ENCODE measurements around the gene VIPR2. TPM values are rescaled to one million over a fixed set of nuclear protein-coding genes. Genes with fewer than 3 reads are reported as not detected.

The VIPR2 gene
- total RNA-seq, 4 donors from 2014 or later = 0.59 to 0.64 (median 0.60) TPM; not detected in 1

- Histone ChIP-seq H3K4me1 (no peaks in the 10 kb centered on the region), H3K27ac (no peak overlapping the region), H3K36me3 (no peaks in the 10 kb centered on the region), H3K27me3 (no peaks in the 10 kb centered on the region), H3K9me3 (no peaks in the 10 kb centered on the region), H3K4me3 (no peak overlapping the region)
- TF ChIP-seq POLR2AphosphoS5 (IDR thresholded peaks at IDR 0.05) (no peak), CTCF (IDR thresholded peaks at IDR 0.05) (no peak), EP300 (IDR thresholded peaks at IDR 0.05) (no peak), POLR2A (IDR thresholded peaks at IDR 0.05) (no peak)
- 69% methylated on average over 23 of the region's 23 CpGs for WGBS
- DNase-seq (ENCODE audit: low spot score in 2 of 2) = no peak
Observed at GRCh38 chr7:159156436-159157245, 12.0 kb upstream of the VIPR2 start.

GRCh38 chr7:159155410-159155809 lies 10.7 kb upstream of the VIPR2 start:
- Histone ChIP-seq H3K27me3 (peaks cover 6% of the 10 kb centered on the region), H3K36me3 (no peaks in the 10 kb centered on the region), H3K27ac (no peak overlapping the region), H3K4me1 (no peaks in the 10 kb centered on the region), H3K4me3 (no peak overlapping the region), H3K9me3 (no peaks in the 10 kb centered on the region)
- WGBS = 73% methylated on average over 8 of the region's 9 CpGs
- no peak for DNase-seq (ENCODE audit: low spot score in 2 of 2)
- TF ChIP-seq CTCF (IDR thresholded peaks at IDR 0.05) (no peak), POLR2A (IDR thresholded peaks at IDR 0.05) (no peak), EP300 (IDR thresholded peaks at IDR 0.05) (no peak)

DNA sequence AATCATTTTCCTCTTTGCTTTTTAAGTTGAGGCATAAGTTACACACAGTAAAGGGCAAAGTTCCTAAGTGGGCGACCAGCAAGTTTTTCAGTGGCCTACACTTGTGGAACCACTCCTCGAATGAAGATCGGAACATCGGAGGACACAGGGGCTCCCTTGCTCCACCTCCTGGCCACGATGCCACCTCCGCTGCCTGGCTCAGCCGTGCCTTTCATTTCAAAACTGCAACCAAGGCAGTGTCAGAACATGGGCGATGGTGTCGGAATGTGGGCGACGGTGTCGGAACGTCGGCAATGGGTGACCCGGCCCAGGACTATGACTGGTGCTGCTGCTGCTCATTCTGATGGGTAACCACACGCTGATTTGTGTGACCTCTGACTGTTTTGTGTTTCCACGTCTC lies 9.6 kb upstream of the VIPR2 start:
- Histone ChIP-seq H3K4me1 (no peaks in the 10 kb centered on the region), H3K27me3 (peaks cover 9% of the 10 kb centered on the region), H3K9me3 (no peaks in the 10 kb centered on the region), H3K4me3 (no peak overlapping the region), H3K27ac (no peak overlapping the region), H3K36me3 (no peaks in the 10 kb centered on the region)
- TF ChIP-seq POLR2AphosphoS5 (IDR thresholded peaks at IDR 0.05) = no peak
- no peak for TF ChIP-seq EP300 (IDR thresholded peaks at IDR 0.05)
- no peak for TF ChIP-seq CTCF (IDR thresholded peaks at IDR 0.05)
- TF ChIP-seq POLR2A (IDR thresholded peaks at IDR 0.05) = no peak
- no peak for DNase-seq (ENCODE audit: low spot score in 2 of 2)
- 85% methylated on average over 17 of the region's 17 CpGs for WGBS

DNA sequence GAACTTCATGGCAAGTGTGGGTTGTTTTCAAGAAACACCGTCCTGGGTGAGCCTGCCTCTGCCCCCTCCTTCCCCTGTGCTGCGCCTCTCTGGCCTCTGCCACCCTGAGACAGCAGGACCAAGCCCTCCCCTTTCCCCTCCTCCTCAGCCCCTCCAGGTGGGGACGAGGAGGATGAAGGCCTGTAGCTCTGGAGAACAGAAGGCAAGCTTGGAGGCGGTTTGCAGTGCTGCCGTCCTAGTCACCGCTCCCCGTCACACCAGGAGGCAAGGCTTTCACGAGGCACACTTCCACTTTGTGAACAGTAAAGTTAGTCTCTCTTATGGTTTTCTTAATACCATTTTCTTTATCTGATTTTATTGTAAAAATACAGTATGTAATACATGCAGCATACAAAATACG lies 8.8 kb upstream of the VIPR2 start:
- DNase-seq (ENCODE audit: low spot score in 2 of 2) = no peak
- Histone ChIP-seq H3K4me3 (no peak overlapping the region), H3K4me1 (no peaks in the 10 kb centered on the region), H3K36me3 (no peaks in the 10 kb centered on the region), H3K27me3 (peaks cover 9% of the 10 kb centered on the region), H3K27ac (no peak overlapping the region), H3K9me3 (no peaks in the 10 kb centered on the region)
- TF ChIP-seq CTCF (IDR thresholded peaks at IDR 0.05) (no peak), EP300 (IDR thresholded peaks at IDR 0.05) (no peak), POLR2A (IDR thresholded peaks at IDR 0.05) (no peak), POLR2AphosphoS5 (IDR thresholded peaks at IDR 0.05) (no peak)
- 84% methylated on average over 9 of the region's 9 CpGs for WGBS

- no peaks in the 10 kb centered on the region for H3K9me3 ChIP-seq
- H3K4me1 ChIP-seq = no peaks in the 10 kb centered on the region
- H3K27ac ChIP-seq = no peak overlapping the region
- TF ChIP-seq CTCF (IDR thresholded peaks at IDR 0.05) = no peak
- TF ChIP-seq POLR2A (IDR thresholded peaks at IDR 0.05) = no peak
- TF ChIP-seq POLR2AphosphoS5 (IDR thresholded peaks at IDR 0.05) = no peak
- TF ChIP-seq EP300 (IDR thresholded peaks at IDR 0.05) = no peak
- no peak overlapping the region for H3K4me3 ChIP-seq
- peaks cover 9% of the 10 kb centered on the region for H3K27me3 ChIP-seq
- no peak for DNase-seq (ENCODE audit: low spot score in 2 of 2)
- 89% methylated on average over 13 of the region's 13 CpGs for WGBS
- no peaks in the 10 kb centered on the region for H3K36me3 ChIP-seq
Observed at GRCh38 chr7:159152816-159153215, 8.1 kb upstream of the VIPR2 start.

All from suprapubic skin (tissue), 4 donors.